BLaER1 (cell line): ENCODE results near the gene MYH14.

Experiments used
- H3K27ac ChIP-seq: shearing (Covaris generic); formaldehyde crosslinking; 2 replicates; pipeline ENCODE4 v1.8.1; 2022
- H3K27me3 ChIP-seq: shearing (Covaris generic); formaldehyde crosslinking; 2 replicates; pipeline ENCODE4 v1.8.1; 2022
- H3K36me3 ChIP-seq: shearing (Covaris generic); formaldehyde crosslinking; 2 replicates; pipeline ENCODE4 v1.8.1; 2022
- H3K4me1 ChIP-seq: shearing (Covaris generic); formaldehyde crosslinking; 2 replicates; pipeline ENCODE4 v1.8.1; 2022
- H3K4me2 ChIP-seq: shearing (Covaris generic); formaldehyde crosslinking; 2 replicates; pipeline ENCODE4 v1.8.1; 2022
- H3K4me3 ChIP-seq: shearing (Covaris generic); formaldehyde crosslinking; 2 replicates; pipeline ENCODE4 v1.8.1; 2022
- H3K9ac ChIP-seq: shearing (Covaris generic); formaldehyde crosslinking; 2 replicates; pipeline ENCODE4 v1.8.1; 2022
- H3K9me3 ChIP-seq: shearing (Covaris generic); formaldehyde crosslinking; 2 replicates; pipeline ENCODE4 v1.8.1; 2022
- H4K20me1 ChIP-seq: shearing (Covaris generic); formaldehyde crosslinking; 2 replicates; pipeline ENCODE4 v1.8.1; 2022
- Cebpa-rat ChIP-seq: shearing (Covaris generic); IDR thresholded peaks from 2 replicates; pipeline ENCODE4 v1.8.1; 2022

Gene MYH14

GRCh38 chr19:50356691-50357177 is 153.3 kb downstream of the MYH14 start:
- no peaks in the 10 kb centered on the region for H4K20me1 ChIP-seq
- peaks cover 34% of the 10 kb centered on the region for H3K4me1 ChIP-seq
- no peak overlapping the region for H3K27ac ChIP-seq
- H3K4me3 ChIP-seq = peak overlapping the region; percentile 67
- peak overlapping the region; percentile 95 for H3K4me2 ChIP-seq
- no peaks in the 10 kb centered on the region for H3K27me3 ChIP-seq
- no peaks in the 10 kb centered on the region for H3K36me3 ChIP-seq
- H3K9me3 ChIP-seq = peaks cover 6% of the 10 kb centered on the region; the same call in 1 of the 2 replicates
- no peak for TF ChIP-seq Cebpa-rat
- H3K9ac ChIP-seq = peak overlapping the region; percentile 67; the same call in 1 of the 2 replicates

- Histone ChIP-seq H3K4me2 (peak overlapping the region; percentile 95), H4K20me1 (no peaks in the 10 kb centered on the region), H3K4me1 (peaks cover 41% of the 10 kb centered on the region), H3K27me3 (no peaks in the 10 kb centered on the region), H3K36me3 (no peaks in the 10 kb centered on the region), H3K9me3 (peaks cover 6% of the 10 kb centered on the region; the same call in 1 of the 2 replicates), H3K4me3 (peak overlapping the region; percentile 67), H3K9ac (peak overlapping the region; percentile 67), H3K27ac (peak overlapping the region; percentile 32)
- no peak for TF ChIP-seq Cebpa-rat
These were observed 154.0 kb downstream of the MYH14 start for GRCh38 chr19:50357178-50358100.

- no peaks in the 10 kb centered on the region for H4K20me1 ChIP-seq
- H3K36me3 ChIP-seq = no peaks in the 10 kb centered on the region
- no peak overlapping the region for H3K27ac ChIP-seq
- peaks cover 53% of the 10 kb centered on the region for H3K4me1 ChIP-seq
- H3K4me2 ChIP-seq = peak overlapping the region; percentile 20
- H3K9me3 ChIP-seq = peaks cover 7% of the 10 kb centered on the region; the same call in 1 of the 2 replicates
- no peaks in the 10 kb centered on the region for H3K27me3 ChIP-seq
- H3K4me3 ChIP-seq = no peak overlapping the region
- TF ChIP-seq Cebpa-rat = no peak
- no peak overlapping the region for H3K9ac ChIP-seq
These were observed 155.3 kb downstream of the MYH14 start for GRCh38 chr19:50358483-50359327.

GRCh38 chr19:50359328-50359818 is 156.0 kb downstream of the MYH14 start:
- Histone ChIP-seq H3K4me3 (no peak overlapping the region), H4K20me1 (no peaks in the 10 kb centered on the region), H3K9ac (no peak overlapping the region), H3K27ac (no peak overlapping the region), H3K4me2 (peak overlapping the region; percentile 20), H3K4me1 (peaks cover 59% of the 10 kb centered on the region), H3K27me3 (no peaks in the 10 kb centered on the region), H3K9me3 (peaks cover 11% of the 10 kb centered on the region; the same call in 1 of the 2 replicates), H3K36me3 (no peaks in the 10 kb centered on the region)
- TF ChIP-seq Cebpa-rat = no peak
